A549 treated with CpdA at 1 μM for 4 hours (cell line): ENCODE results near the gene KRTAP9-8. TPM values are rescaled to one million over a fixed set of nuclear protein-coding genes. Genes with fewer than 3 reads are reported as not detected.

Source experiments
- total RNA-seq: library from RNA; stranded (reverse); fragments of 200-300 nt; extraction: Qiagen RNA extraction; gene quantifications from 5 replicates; pipeline ENCODE4 v1.2.3, GENCODE V29; 2022; ENCODE audit warnings: low read depth

Gene KRTAP9-8
- total RNA-seq, result not detected in 5 replicates

GRCh38 chr17:41237949-41238437 lies at the start of gene KRTAP9-8:
Gene KRTAP9-8 (plus strand): TSS chr17:41237999. CDS start chr17:41238052, 53 bp downstream.

GRCh38 chr17:41189837-41190318 lies 47.9 kb upstream of the KRTAP9-8 start, which contains the start of gene KRTAP9-1:
Gene KRTAP9-1 (plus strand): TSS chr17:41189887. CDS start chr17:41189887, 0 bp downstream.

GRCh38 chr17:41226598-41227095 lies 11.2 kb upstream of the KRTAP9-8 start, which contains the start of gene KRTAP9-2:
Gene KRTAP9-2 (plus strand): TSS chr17:41226648. CDS start chr17:41226655, 7 bp downstream.

GRCh38 chr17:41232399-41233105 lies 5.2 kb upstream of the KRTAP9-8 start, which contains the start of gene KRTAP9-3:
Gene KRTAP9-3 (plus strand): TSS chr17:41232449. CDS start chr17:41232502, 53 bp downstream.

GRCh38 chr17:41249637-41250240 lies 11.9 kb downstream of the KRTAP9-8 start, which contains the start of gene KRTAP9-4:
Gene KRTAP9-4 (plus strand): TSS chr17:41249687. CDS start chr17:41249721, 34 bp downstream.

GRCh38 chr17:41255381-41256290 lies 17.8 kb downstream of the KRTAP9-8 start, which contains the start of gene KRTAP9-9:
Gene KRTAP9-9 (plus strand): TSS chr17:41255384.

GRCh38 chr17:41265078-41265477 lies 27.3 kb downstream of the KRTAP9-8 start, which contains the start of gene KRTAP9-6:
Gene KRTAP9-6 (plus strand): TSS chr17:41265378. CDS start chr17:41265378, 0 bp downstream.

GRCh38 chr17:41275648-41276190 lies 37.9 kb downstream of the KRTAP9-8 start, which contains the start of gene KRTAP9-7:
Gene KRTAP9-7 (plus strand): TSS chr17:41275698. CDS start chr17:41275698, 0 bp downstream.

Other genes starting within 250 kb of the KRTAP9-8 start
- gene KRTAP3-3, start 243.8 kb upstream of the KRTAP9-8 start, total RNA-seq, result not detected in 5 replicates
- gene KRTAP3-2, start 238.1 kb upstream of the KRTAP9-8 start, total RNA-seq, result 0.16 to 0.35 TPM (median 0.30 TPM) in 3 of 5 replicates, not detected in the others
- not detected in 5 replicates for gene KRTAP3-1, start 228.9 kb upstream of the KRTAP9-8 start, total RNA-seq
- 0.12 TPM in 1 of 5 replicates, not detected in the others for gene KRTAP1-5, start 210.8 kb upstream of the KRTAP9-8 start, total RNA-seq
- not detected in 5 replicates for gene KRTAP1-4, start 207.8 kb upstream of the KRTAP9-8 start, total RNA-seq
- not detected in 5 replicates for gene KRTAP1-3, start 203.1 kb upstream of the KRTAP9-8 start, total RNA-seq
- gene KRTAP1-1, start 196.5 kb upstream of the KRTAP9-8 start, total RNA-seq, result not detected in 5 replicates
- not detected in 5 replicates for gene KRTAP2-1, start 190.7 kb upstream of the KRTAP9-8 start, total RNA-seq
- not detected in 5 replicates for gene KRTAP2-2, start 182.8 kb upstream of the KRTAP9-8 start, total RNA-seq
- gene KRTAP2-3, start 177.9 kb upstream of the KRTAP9-8 start, total RNA-seq, result 0.08 TPM in 1 of 5 replicates, not detected in the others
- gene KRTAP2-4, start 172.1 kb upstream of the KRTAP9-8 start, total RNA-seq, result not detected in 5 replicates
- not detected in 5 replicates for gene KRTAP4-7, start 153.8 kb upstream of the KRTAP9-8 start, total RNA-seq
- gene KRTAP4-8, start 139.9 kb upstream of the KRTAP9-8 start, total RNA-seq, result 0.05 to 0.12 TPM in 2 of 5 replicates, not detected in the others
- gene KRTAP4-16, start 135.8 kb upstream of the KRTAP9-8 start, total RNA-seq, result not detected in 5 replicates
- gene KRTAP4-9, start 132.6 kb upstream of the KRTAP9-8 start, total RNA-seq, result not detected in 5 replicates
- gene KRTAP4-11, start 119.6 kb upstream of the KRTAP9-8 start, total RNA-seq, result not detected in 5 replicates
- not detected in 5 replicates for gene KRTAP4-12, start 113.8 kb upstream of the KRTAP9-8 start, total RNA-seq
- not detected in 5 replicates for gene KRTAP4-6, start 97.5 kb upstream of the KRTAP9-8 start, total RNA-seq
- not detected in 5 replicates for gene KRTAP4-5, start 88.2 kb upstream of the KRTAP9-8 start, total RNA-seq
- gene KRTAP4-4, start 77.3 kb upstream of the KRTAP9-8 start, total RNA-seq, result not detected in 5 replicates
- not detected in 5 replicates for gene KRTAP4-3, start 69.8 kb upstream of the KRTAP9-8 start, total RNA-seq
- not detected in 5 replicates for gene KRTAP4-2, start 59.8 kb upstream of the KRTAP9-8 start, total RNA-seq
- gene KRTAP4-1, start 53.1 kb upstream of the KRTAP9-8 start, total RNA-seq, result 0.07 to 0.56 TPM (median 0.26 TPM) in 4 of 5 replicates, not detected in the other
- not detected in 5 replicates for gene KRTAP9-1, start 48.1 kb upstream of the KRTAP9-8 start, total RNA-seq
- not detected in 5 replicates for gene KRTAP9-2, start 11.4 kb upstream of the KRTAP9-8 start, total RNA-seq
- not detected in 5 replicates for gene KRTAP9-3, start 5.5 kb upstream of the KRTAP9-8 start, total RNA-seq
- gene KRTAP9-4, start 11.7 kb downstream of the KRTAP9-8 start, total RNA-seq, result not detected in 5 replicates
- gene KRTAP9-9, start 17.4 kb downstream of the KRTAP9-8 start, total RNA-seq, result not detected in 5 replicates
- not detected in 5 replicates for gene KRTAP9-6, start 27.4 kb downstream of the KRTAP9-8 start, total RNA-seq
- gene KRTAP9-7, start 37.7 kb downstream of the KRTAP9-8 start, total RNA-seq, result not detected in 5 replicates
- not detected in 5 replicates for gene KRTAP29-1, start 64.9 kb downstream of the KRTAP9-8 start, total RNA-seq
- not detected in 5 replicates for gene KRTAP16-1, start 71.3 kb downstream of the KRTAP9-8 start, total RNA-seq
- not detected in 5 replicates for gene KRTAP17-1, start 77.7 kb downstream of the KRTAP9-8 start, total RNA-seq
- gene KRT33A, start 112.8 kb downstream of the KRTAP9-8 start, total RNA-seq, result not detected in 5 replicates
- gene KRT33B, start 131.8 kb downstream of the KRTAP9-8 start, total RNA-seq, result 0.05 to 0.13 TPM (median 0.10 TPM) in 3 of 5 replicates, not detected in the others
- gene KRT34, start 144.3 kb downstream of the KRTAP9-8 start, total RNA-seq, result 0.25 to 0.64 TPM (median 0.35 TPM) in 5 replicates
- not detected in 5 replicates for gene KRT31, start 159.6 kb downstream of the KRTAP9-8 start, total RNA-seq
- not detected in 5 replicates for gene KRT37, start 186.6 kb downstream of the KRTAP9-8 start, total RNA-seq
- gene KRT38, start 203.0 kb downstream of the KRTAP9-8 start, total RNA-seq, result not detected in 5 replicates
- gene KRT32, start 229.4 kb downstream of the KRTAP9-8 start, total RNA-seq, result 0.06 to 0.08 TPM in 2 of 5 replicates, not detected in the others
- gene KRT35, start 243.2 kb downstream of the KRTAP9-8 start, total RNA-seq, result not detected in 5 replicates